SK-N-SH (cell line): ENCODE measurements around the gene FRMPD1. TPM values are rescaled to one million over a fixed set of nuclear protein-coding genes. Genes with fewer than 3 reads are reported as not detected.

ENCODE experiments used
- CTCF ChIA-PET: fragments of 300-600, 350-600 bp; formaldehyde crosslinking; extraction: SDS; loops from one replicate; lab custom pipeline; 2021; lab: Yijun Ruan, JAX
- POLR2A ChIA-PET: fragments of 350-600 bp; sonication (Branson Sonifier 250); formaldehyde crosslinking; extraction: SDS; loops from one replicate; lab custom pipeline; 2020; ENCODE audit warnings: antibody characterized with exemption, inconsistent platforms; lab: Yijun Ruan, JAX
- DNase-seq: peaks from one replicate; pipeline ENCODE4 v3.0.0; 2012
- H2AFZ ChIP-seq: fragments of 200-600 bp; sonication (generic); 2 replicates; pipeline ENCODE4 v1.8.1; 2016; ENCODE audit warnings: antibody characterized with exemption, mild to moderate bottlenecking, low read depth
- H3F3A ChIP-seq: fragments of 200-600 bp; sonication (generic); replicated peaks from 2 replicates; pipeline ENCODE3; 2016; ENCODE audit warnings: antibody characterized with exemption, mild to moderate bottlenecking; ENCODE audit not compliant: insufficient read depth
- H3K27ac ChIP-seq, 2 experiments: fragments of 200-500 bp in 1 of 2; fragments of 200-600 bp in 1 of 2; sonication (Bioruptor generic) in 1 of 2; sonication (generic), shearing (Covaris generic) in 1 of 2; 2 replicates each; pipeline versions ENCODE4 v1.5.1 to v1.6.1; 2014 to 2016; ENCODE audit warnings: low read depth in 2 of 2, inconsistent platforms in 1 of 2, low read length in 1 of 2, mild to moderate bottlenecking in 1 of 2, mixed read lengths in 1 of 2
- H3K27me3 ChIP-seq: fragments of 200-600 bp; sonication (generic), shearing (Covaris generic); 2 replicates; pipeline ENCODE4 v1.6.1; 2016; ENCODE audit warnings: mixed run types; ENCODE audit not compliant: insufficient read depth
- H3K36me3 ChIP-seq, 2 experiments: fragments of 200-500 bp in 1 of 2; fragments of 200-600 bp in 1 of 2; sonication (Bioruptor generic) in 1 of 2; sonication (generic) in 1 of 2; replicated peaks in 1 of 2; 2 replicates each; pipeline versions ENCODE3 to v1.5.1; 2014 to 2016; ENCODE audit warnings: low read length in 1 of 2, mild to moderate bottlenecking in 1 of 2; ENCODE audit not compliant: insufficient read depth in 2 of 2, control insufficient read depth in 1 of 2
- H3K4me1 ChIP-seq, 2 experiments: fragments of 200-500 bp in 1 of 2; fragments of 200-600 bp in 1 of 2; sonication (Bioruptor generic) in 1 of 2; sonication (generic), shearing (Covaris generic) in 1 of 2; 2 replicates each; pipeline versions ENCODE4 v1.5.1 to v1.6.1; 2014 to 2016; ENCODE audit warnings: low read depth in 1 of 2, low read length in 1 of 2, mixed run types in 1 of 2; ENCODE audit not compliant: insufficient read depth in 2 of 2, control insufficient read depth in 1 of 2
- H3K4me2 ChIP-seq: fragments of 200-600 bp; sonication (generic), shearing (Covaris generic); 2 replicates; pipeline ENCODE4 v1.6.1; 2017; ENCODE audit warnings: mixed run types
- H3K4me3 ChIP-seq, 2 experiments: fragments of 200-500 bp in 1 of 2; fragments of 200-600 bp in 1 of 2; sonication (Bioruptor generic) in 1 of 2; sonication (generic), shearing (Covaris generic) in 1 of 2; 2 replicates each; pipeline versions ENCODE4 v1.5.1 to v1.8.1; 2014 to 2016; ENCODE audit warnings: low read depth in 2 of 2, inconsistent platforms in 1 of 2, low read length in 1 of 2, mild to moderate bottlenecking in 1 of 2, mixed read lengths in 1 of 2, moderate library complexity in 1 of 2
- H3K79me2 ChIP-seq: fragments of 200-600 bp; sonication (generic); 2 replicates; pipeline ENCODE4 v1.8.1; 2017; ENCODE audit warnings: mild to moderate bottlenecking; ENCODE audit not compliant: insufficient read depth
- H3K9ac ChIP-seq: fragments of 200-600 bp; sonication (generic); 2 replicates; pipeline ENCODE4 v1.6.1; 2017; ENCODE audit warnings: mixed run types
- H3K9me2 ChIP-seq: fragments of 200-600 bp; sonication (generic); 2 replicates; pipeline ENCODE4 v1.6.1; 2017; ENCODE audit warnings: mixed run types
- H3K9me3 ChIP-seq: fragments of 200-600 bp; sonication (generic); 2 replicates; pipeline ENCODE4 v1.6.1; 2017; ENCODE audit warnings: mixed run types, mild to moderate bottlenecking, moderate library complexity
- H4K20me1 ChIP-seq: fragments of 200-600 bp; sonication (generic); 2 replicates; pipeline ENCODE4 v1.6.1; 2017; ENCODE audit warnings: mild to moderate bottlenecking, mixed run types; ENCODE audit not compliant: insufficient read depth
- CHD2 ChIP-seq: fragments of 150-350 bp; IDR thresholded peaks from 2 replicates; pipeline ENCODE4 v1.6.1; 2018; ENCODE audit warnings: low read length; ENCODE audit not compliant: partially characterized antibody
- EP300 ChIP-seq, 2 experiments: IDR thresholded peaks; 2 replicates each; pipeline versions ENCODE4 v1.4.0 to v1.6.1; 2012; ENCODE audit warnings: borderline replicate concordance in 1 of 2, low read depth in 1 of 2, low read length in 1 of 2
- FOXM1 ChIP-seq: IDR thresholded peaks from 2 replicates; pipeline ENCODE4 v1.4.0; 2012; ENCODE audit warnings: low read depth, mild to moderate bottlenecking
- GATA2 ChIP-seq: sonication (generic); formaldehyde crosslinking; IDR thresholded peaks from 2 replicates; pipeline ENCODE4 v1.5.0; 2020; ENCODE audit warnings: mild to moderate bottlenecking, missing genetic modification reagents
- RAD21 ChIP-seq: IDR thresholded peaks from 2 replicates; pipeline ENCODE4 v1.6.1; 2012; ENCODE audit warnings: mild to moderate bottlenecking, low read length
- RCOR1 ChIP-seq: fragments of 150-350 bp; IDR thresholded peaks from 2 replicates; pipeline ENCODE4 v1.6.1; 2017; ENCODE audit warnings: antibody characterized with exemption, low read length
- RFX5 ChIP-seq: IDR thresholded peaks from 2 replicates; pipeline ENCODE4 v1.6.1; 2012; ENCODE audit warnings: mild to moderate bottlenecking, improper control_type of control experiment, low read length
- SIN3A ChIP-seq: IDR thresholded peaks from 2 replicates; pipeline ENCODE4 v1.6.1; 2012; ENCODE audit warnings: low read depth, mild to moderate bottlenecking, low read length, moderate library complexity, borderline replicate concordance
- TCF12 ChIP-seq: IDR thresholded peaks from 2 replicates; pipeline ENCODE4 v1.4.0; 2012
- TEAD4 ChIP-seq: IDR thresholded peaks from 2 replicates; pipeline ENCODE4 v1.4.0; 2012; ENCODE audit warnings: mild to moderate bottlenecking, borderline replicate concordance; ENCODE audit not compliant: insufficient read depth
- USF1 ChIP-seq: IDR thresholded peaks from 2 replicates; pipeline ENCODE4 v1.4.0; 2012; ENCODE audit warnings: low read depth, borderline replicate concordance
- WGBS: methylation state at CpG from one replicate; pipeline ENCODE4 v1.1.6; 2017; ENCODE audit warnings: low lambda C conversion rate; 5-methylcytosine and 5-hydroxymethylcytosine counted together
- polyA plus RNA-seq, 3 experiments: library from polyadenylated mRNA; depleted of rRNA; stranded (reverse); fragments of >200 nt; gene quantifications; 2 replicates each; pipeline ENCODE4 v1.2.3, GENCODE V29; 2012
- TF ChIP-seq, protein P1 (sequence below): IDR thresholded peaks from 2 replicates; pipeline ENCODE4 v1.6.1; 2012; ENCODE audit warnings: mild to moderate bottlenecking, low read depth, low read length, moderate library complexity
- TF ChIP-seq, protein P2 (sequence below): IDR thresholded peaks from 2 replicates; pipeline ENCODE4 v1.4.0; 2012; ENCODE audit warnings: low read depth, borderline replicate concordance
- TF ChIP-seq, protein P3 (sequence below): fragments of 150-350 bp; IDR thresholded peaks from 2 replicates; pipeline ENCODE4 v1.6.1; 2017; ENCODE audit warnings: antibody characterized with exemption, low read length, low read depth, borderline replicate concordance
- TF ChIP-seq, protein P4 (sequence below): IDR thresholded peaks from 2 replicates; pipeline ENCODE4 v1.4.0; 2012; ENCODE audit warnings: low read depth
- TF ChIP-seq, protein P5 (sequence below): fragments of 150-350 bp; IDR thresholded peaks from 2 replicates; pipeline ENCODE4 v1.6.1; 2016; ENCODE audit warnings: mild to moderate bottlenecking, low read depth, low read length

The FRMPD1 gene
- polyA plus RNA-seq, 1 of the 3 experiments (the other 2 are of a cell fraction) = not detected

DNA sequence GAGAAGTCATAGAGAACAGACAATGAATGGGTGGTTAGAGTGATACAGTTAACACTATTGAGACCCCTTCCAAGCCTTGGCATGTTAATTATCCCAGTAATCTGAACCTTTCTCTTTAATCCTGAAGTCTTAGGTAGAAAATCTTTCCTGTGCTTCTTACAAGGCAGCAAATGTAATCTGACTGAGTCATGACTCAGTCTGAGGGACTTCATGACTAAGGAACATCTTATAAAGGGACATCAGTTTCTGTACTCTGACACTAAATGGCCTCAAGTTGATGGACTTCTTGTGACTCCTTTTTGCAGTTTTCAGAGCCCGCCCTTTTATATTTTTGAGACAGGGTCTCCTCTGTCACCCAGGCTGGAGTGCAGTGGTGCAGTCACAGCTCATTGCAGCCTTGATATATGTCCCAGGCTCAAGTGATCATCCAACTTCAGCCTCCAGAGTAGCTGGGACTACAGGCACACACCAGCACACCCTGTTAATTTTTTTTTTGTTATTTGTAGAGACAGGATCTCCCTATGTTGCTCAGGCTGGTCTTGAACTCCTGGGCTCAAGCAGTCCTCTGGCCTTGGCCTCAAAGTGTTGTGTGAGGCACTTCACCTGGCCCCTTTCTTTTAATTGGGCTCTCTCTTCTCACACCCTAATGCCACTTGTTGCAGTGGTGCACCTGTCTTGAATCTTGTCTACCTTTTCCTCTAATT lies 124.6 kb downstream of the FRMPD1 start:
- no peaks in the 10 kb centered on the region for H3K9me2 ChIP-seq
- peaks cover 35 to 48% of the 10 kb centered on the region in 2 experiments for H3K36me3 ChIP-seq
- no peaks in the 10 kb centered on the region for H3K27me3 ChIP-seq
- no peak for DNase-seq
- no peak overlapping the region for H3K4me3 ChIP-seq
- no peak overlapping the region for H2AFZ ChIP-seq
- H3K4me2 ChIP-seq = no peak overlapping the region
- H3K79me2 ChIP-seq = peaks cover 8% of the 10 kb centered on the region; the same call in 1 of the 2 replicates
- POLR2A ChIA-PET = interaction anchor here (1.0 kb wide), 1 partner anchor 10 kb away, joined by 3 read pairs; the partner anchor contains the start of gene EXOSC3
- H3K4me1 ChIP-seq = no peaks in the 10 kb centered on the region
- no peaks in the 10 kb centered on the region for H4K20me1 ChIP-seq
- no peaks in the 10 kb centered on the region for H3K9me3 ChIP-seq
- TF ChIP-seq USF1 (no peak), SIN3A (no peak), RFX5 (no peak), TEAD4 (no peak), RCOR1 (no peak), GATA2 (CRISPR knock-in tag) (no peak), RAD21 (no peak), TCF12 (no peak), CHD2 (no peak), FOXM1 (no peak), EP300 (IDR thresholded peaks at IDR 0.05; ENCODE audit: borderline replicate concordance in 1 of 2, low read depth in 1 of 2, low read length in 1 of 2) (no peak)
- TF ChIP-seq, protein P1, sequence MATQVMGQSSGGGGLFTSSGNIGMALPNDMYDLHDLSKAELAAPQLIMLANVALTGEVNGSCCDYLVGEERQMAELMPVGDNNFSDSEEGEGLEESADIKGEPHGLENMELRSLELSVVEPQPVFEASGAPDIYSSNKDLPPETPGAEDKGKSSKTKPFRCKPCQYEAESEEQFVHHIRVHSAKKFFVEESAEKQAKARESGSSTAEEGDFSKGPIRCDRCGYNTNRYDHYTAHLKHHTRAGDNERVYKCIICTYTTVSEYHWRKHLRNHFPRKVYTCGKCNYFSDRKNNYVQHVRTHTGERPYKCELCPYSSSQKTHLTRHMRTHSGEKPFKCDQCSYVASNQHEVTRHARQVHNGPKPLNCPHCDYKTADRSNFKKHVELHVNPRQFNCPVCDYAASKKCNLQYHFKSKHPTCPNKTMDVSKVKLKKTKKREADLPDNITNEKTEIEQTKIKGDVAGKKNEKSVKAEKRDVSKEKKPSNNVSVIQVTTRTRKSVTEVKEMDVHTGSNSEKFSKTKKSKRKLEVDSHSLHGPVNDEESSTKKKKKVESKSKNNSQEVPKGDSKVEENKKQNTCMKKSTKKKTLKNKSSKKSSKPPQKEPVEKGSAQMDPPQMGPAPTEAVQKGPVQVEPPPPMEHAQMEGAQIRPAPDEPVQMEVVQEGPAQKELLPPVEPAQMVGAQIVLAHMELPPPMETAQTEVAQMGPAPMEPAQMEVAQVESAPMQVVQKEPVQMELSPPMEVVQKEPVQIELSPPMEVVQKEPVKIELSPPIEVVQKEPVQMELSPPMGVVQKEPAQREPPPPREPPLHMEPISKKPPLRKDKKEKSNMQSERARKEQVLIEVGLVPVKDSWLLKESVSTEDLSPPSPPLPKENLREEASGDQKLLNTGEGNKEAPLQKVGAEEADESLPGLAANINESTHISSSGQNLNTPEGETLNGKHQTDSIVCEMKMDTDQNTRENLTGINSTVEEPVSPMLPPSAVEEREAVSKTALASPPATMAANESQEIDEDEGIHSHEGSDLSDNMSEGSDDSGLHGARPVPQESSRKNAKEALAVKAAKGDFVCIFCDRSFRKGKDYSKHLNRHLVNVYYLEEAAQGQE = no peak
- TF ChIP-seq, protein P2, sequence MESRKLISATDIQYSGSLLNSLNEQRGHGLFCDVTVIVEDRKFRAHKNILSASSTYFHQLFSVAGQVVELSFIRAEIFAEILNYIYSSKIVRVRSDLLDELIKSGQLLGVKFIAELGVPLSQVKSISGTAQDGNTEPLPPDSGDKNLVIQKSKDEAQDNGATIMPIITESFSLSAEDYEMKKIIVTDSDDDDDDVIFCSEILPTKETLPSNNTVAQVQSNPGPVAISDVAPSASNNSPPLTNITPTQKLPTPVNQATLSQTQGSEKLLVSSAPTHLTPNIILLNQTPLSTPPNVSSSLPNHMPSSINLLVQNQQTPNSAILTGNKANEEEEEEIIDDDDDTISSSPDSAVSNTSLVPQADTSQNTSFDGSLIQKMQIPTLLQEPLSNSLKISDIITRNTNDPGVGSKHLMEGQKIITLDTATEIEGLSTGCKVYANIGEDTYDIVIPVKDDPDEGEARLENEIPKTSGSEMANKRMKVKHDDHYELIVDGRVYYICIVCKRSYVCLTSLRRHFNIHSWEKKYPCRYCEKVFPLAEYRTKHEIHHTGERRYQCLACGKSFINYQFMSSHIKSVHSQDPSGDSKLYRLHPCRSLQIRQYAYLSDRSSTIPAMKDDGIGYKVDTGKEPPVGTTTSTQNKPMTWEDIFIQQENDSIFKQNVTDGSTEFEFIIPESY = no peak
- TF ChIP-seq, protein P3, sequence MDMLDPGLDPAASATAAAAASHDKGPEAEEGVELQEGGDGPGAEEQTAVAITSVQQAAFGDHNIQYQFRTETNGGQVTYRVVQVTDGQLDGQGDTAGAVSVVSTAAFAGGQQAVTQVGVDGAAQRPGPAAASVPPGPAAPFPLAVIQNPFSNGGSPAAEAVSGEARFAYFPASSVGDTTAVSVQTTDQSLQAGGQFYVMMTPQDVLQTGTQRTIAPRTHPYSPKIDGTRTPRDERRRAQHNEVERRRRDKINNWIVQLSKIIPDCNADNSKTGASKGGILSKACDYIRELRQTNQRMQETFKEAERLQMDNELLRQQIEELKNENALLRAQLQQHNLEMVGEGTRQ = no peak
- TF ChIP-seq, protein P4, sequence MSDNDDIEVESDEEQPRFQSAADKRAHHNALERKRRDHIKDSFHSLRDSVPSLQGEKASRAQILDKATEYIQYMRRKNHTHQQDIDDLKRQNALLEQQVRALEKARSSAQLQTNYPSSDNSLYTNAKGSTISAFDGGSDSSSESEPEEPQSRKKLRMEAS = no peak
- TF ChIP-seq, protein P5, sequence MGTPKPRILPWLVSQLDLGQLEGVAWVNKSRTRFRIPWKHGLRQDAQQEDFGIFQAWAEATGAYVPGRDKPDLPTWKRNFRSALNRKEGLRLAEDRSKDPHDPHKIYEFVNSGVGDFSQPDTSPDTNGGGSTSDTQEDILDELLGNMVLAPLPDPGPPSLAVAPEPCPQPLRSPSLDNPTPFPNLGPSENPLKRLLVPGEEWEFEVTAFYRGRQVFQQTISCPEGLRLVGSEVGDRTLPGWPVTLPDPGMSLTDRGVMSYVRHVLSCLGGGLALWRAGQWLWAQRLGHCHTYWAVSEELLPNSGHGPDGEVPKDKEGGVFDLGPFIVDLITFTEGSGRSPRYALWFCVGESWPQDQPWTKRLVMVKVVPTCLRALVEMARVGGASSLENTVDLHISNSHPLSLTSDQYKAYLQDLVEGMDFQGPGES = no peak
- TF ChIP-seq, all 33 proteins: peak for 0
- CTCF ChIA-PET = interaction anchor here (1.4 kb wide), 1 partner anchor 29 kb away, joined by 3 read pairs; no protein-coding TSS in a partner anchor
- peaks cover 8% of the 10 kb centered on the region for H3F3A ChIP-seq
- 71% methylated on average over 1 of the region's 1 CpG for WGBS
- H3K27ac ChIP-seq = no peak overlapping the region
- H3K9ac ChIP-seq = no peak overlapping the region
